ENCODE results near the gene CGREF1. TPM values are rescaled to one million over a fixed set of nuclear protein-coding genes. Genes with fewer than 3 reads are reported as not detected.

Gene CGREF1
- total and polyA plus RNA-seq, 2 donors (not counting 3 experiments of a cell fraction or from before 2014, with no cell fraction given) = 2.9 to 5.8 TPM

DNA sequence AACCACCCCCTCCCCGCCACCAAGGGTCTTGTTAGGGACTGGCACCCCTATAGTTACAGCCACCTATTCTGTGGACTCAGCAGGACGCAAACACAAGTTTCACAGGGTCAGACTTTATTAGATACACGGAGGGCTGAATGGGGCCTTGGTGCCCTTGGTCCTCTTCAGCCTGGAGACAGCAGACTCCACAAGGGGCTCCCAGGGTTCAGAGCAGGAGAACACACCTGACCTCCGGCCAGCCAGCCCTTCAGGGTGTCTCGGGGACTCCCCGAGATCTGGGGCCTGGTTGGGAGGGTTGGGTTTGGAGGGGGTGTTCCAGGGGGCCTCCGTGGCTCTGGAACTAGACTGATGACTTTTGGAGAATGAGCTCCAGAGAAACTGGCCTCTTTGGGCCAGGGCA, 17.8 kb upstream of the CGREF1 start:
- Histone ChIP-seq H4K20me1 (replicated peaks; ENCODE audit: control insufficient read depth, extremely low read depth, insufficient read depth, low read length) (no peaks in the 10 kb centered on the region), H2AFZ (ENCODE audit: low read depth, low read length) (no peak overlapping the region), H3K4me1 (ENCODE audit: control insufficient read depth, extremely low read depth, insufficient read depth, low read length) (peaks cover 10% of the 10 kb centered on the region), H3K9ac (replicated peaks; ENCODE audit: extremely low read depth, insufficient read depth, low read length) (no peak overlapping the region), H3K9me1 (replicated peaks; ENCODE audit: control insufficient read depth, extremely low read depth, insufficient read depth, low read length) (no peaks in the 10 kb centered on the region), H3K4me3 (replicated peaks in 1 of 3; ENCODE audit: insufficient read depth in 1 of 3, low read depth in 1 of 3, low read length in 3 of 3) (no peak overlapping the region), H3K79me2 (ENCODE audit: control insufficient read depth, insufficient read depth, low read length) (peaks cover 18% of the 10 kb centered on the region), H3K9me3 (replicated peaks; ENCODE audit: control insufficient read depth, insufficient read depth, low read length) (no peaks in the 10 kb centered on the region), H3K4me2 (ENCODE audit: insufficient read depth, low read length) (no peak overlapping the region), H3K36me3 (ENCODE audit: control insufficient read depth in 2 of 2, extremely low read depth in 1 of 2, insufficient read depth in 2 of 2, low read length in 2 of 2) (peaks cover 4 to 11% of the 10 kb centered on the region in 2 experiments), H3K27ac (ENCODE audit: insufficient read depth, low read depth, low read length) (no peak overlapping the region), H3K27me3 (ENCODE audit: control insufficient read depth in 2 of 2, insufficient read depth in 2 of 2, low read length in 2 of 2) (no peaks in the 10 kb centered on the region)
- TF ChIP-seq POLR2A (IDR thresholded peaks at IDR 0.05; ENCODE audit: low read depth, low read length) (no peak), JUN (IDR thresholded peaks at IDR 0.05; ENCODE audit: borderline replicate concordance, insufficient read depth, insufficient read length, low read depth) (no peak), EZH2 (IDR thresholded peaks at IDR 0.05; ENCODE audit: borderline replicate concordance, low read depth, low read length, severe bottlenecking) (no peak), POLR2AphosphoS5 (IDR thresholded peaks at IDR 0.05; ENCODE audit: insufficient read depth, low read depth, low read length) (no peak)
- POLR2A ChIA-PET = interaction anchor here (0.7 kb wide), 1 partner anchor 12 kb away, joined by 9 read pairs; no protein-coding TSS in a partner anchor
- intact Hi-C loops (cut with micrococcal nuclease) (no loop called here), dilution Hi-C loops (cut with MboI; ENCODE audit: extremely low pct_ligation_motif_present, low sequenced_read_pairs) (no loop called here)
- no peak for FAIRE-seq
- no TSS peak for BruUV-seq (replicated peaks)
- CTCF ChIA-PET = interaction anchor here (0.5 to 1.4 kb wide), 3 partner anchors 12 to 382 kb away, joined by 3 to 4 read pairs (median 3); partner anchors contain the start of gene TCF23
- DNase-seq (ENCODE audit: low read depth, low spot score) = no peak

DNA sequence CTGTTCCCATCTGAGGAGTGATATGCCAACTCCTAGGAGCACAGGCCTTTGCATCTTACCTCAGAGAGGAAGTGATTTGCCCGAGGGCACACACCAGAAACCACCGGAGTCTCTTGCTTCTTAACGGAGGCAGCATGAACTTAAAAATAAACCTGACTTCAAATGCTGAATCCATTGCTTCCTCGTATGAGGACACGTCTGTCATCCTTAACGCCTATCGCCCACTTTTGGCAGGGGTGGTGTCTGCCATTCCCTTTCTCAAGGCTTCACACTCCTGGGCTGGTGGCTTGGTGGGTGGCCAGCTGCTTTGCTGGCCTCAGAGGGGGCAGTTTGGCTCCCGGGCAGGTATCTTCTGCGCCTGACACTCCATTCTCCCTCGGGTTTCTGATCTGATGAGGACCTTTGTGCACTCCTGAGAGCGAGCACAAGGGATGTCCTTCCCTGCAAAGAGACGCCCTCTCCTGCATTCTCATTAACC, 16.6 kb upstream of the CGREF1 start:
- DNase-seq (ENCODE audit: low read depth, low spot score) (no peak), FAIRE-seq (no peak)
- H3K27ac ChIP-seq (ENCODE audit: insufficient read depth, low read depth, low read length) = no peak overlapping the region
- H3K9ac ChIP-seq (replicated peaks; ENCODE audit: extremely low read depth, insufficient read depth, low read length) = no peak overlapping the region
- no peak overlapping the region for H3K4me2 ChIP-seq (ENCODE audit: insufficient read depth, low read length)
- CTCF ChIA-PET = interaction anchor here (1.3 to 2.1 kb wide), 4 partner anchors 13 to 129 kb away, joined by 3 to 12 read pairs (median 4); partner anchors contain the start of gene TCF23
- H3K9me3 ChIP-seq (replicated peaks; ENCODE audit: control insufficient read depth, insufficient read depth, low read length) = no peaks in the 10 kb centered on the region
- dilution Hi-C loops (cut with MboI; ENCODE audit: extremely low pct_ligation_motif_present, low sequenced_read_pairs) (no loop called here), intact Hi-C loops (cut with micrococcal nuclease) (no loop called here)
- H3K27me3 ChIP-seq (ENCODE audit: control insufficient read depth in 2 of 2, insufficient read depth in 2 of 2, low read length in 2 of 2) = no peaks in the 10 kb centered on the region
- no peak overlapping the region for H3K4me3 ChIP-seq (replicated peaks in 1 of 3; ENCODE audit: insufficient read depth in 1 of 3, low read depth in 1 of 3, low read length in 3 of 3)
- POLR2A ChIA-PET = interaction anchor here (1.9 kb wide), 1 partner anchor 12 kb away, joined by 7 read pairs; the partner anchor contains the start of gene ABHD1
- TF ChIP-seq FOS (IDR thresholded peaks at IDR 0.05; ENCODE audit: borderline replicate concordance, insufficient read depth, low read length) (no peak), GATA2 (IDR thresholded peaks at IDR 0.05; ENCODE audit: insufficient read depth, insufficient read length, low read depth, low read length) (no peak), JUN (IDR thresholded peaks at IDR 0.05; ENCODE audit: borderline replicate concordance, insufficient read depth, insufficient read length, low read depth) (no peak), MYC (IDR thresholded peaks at IDR 0.05; ENCODE audit: low read depth, low read length) (no peak), POLR2A (IDR thresholded peaks at IDR 0.05; ENCODE audit: low read depth, low read length) (no peak), EZH2 (IDR thresholded peaks at IDR 0.05; ENCODE audit: borderline replicate concordance, low read depth, low read length, severe bottlenecking) (no peak), POLR2AphosphoS5 (IDR thresholded peaks at IDR 0.05; ENCODE audit: insufficient read depth, low read depth, low read length) (no peak)
- TF ChIP-seq, protein P1, sequence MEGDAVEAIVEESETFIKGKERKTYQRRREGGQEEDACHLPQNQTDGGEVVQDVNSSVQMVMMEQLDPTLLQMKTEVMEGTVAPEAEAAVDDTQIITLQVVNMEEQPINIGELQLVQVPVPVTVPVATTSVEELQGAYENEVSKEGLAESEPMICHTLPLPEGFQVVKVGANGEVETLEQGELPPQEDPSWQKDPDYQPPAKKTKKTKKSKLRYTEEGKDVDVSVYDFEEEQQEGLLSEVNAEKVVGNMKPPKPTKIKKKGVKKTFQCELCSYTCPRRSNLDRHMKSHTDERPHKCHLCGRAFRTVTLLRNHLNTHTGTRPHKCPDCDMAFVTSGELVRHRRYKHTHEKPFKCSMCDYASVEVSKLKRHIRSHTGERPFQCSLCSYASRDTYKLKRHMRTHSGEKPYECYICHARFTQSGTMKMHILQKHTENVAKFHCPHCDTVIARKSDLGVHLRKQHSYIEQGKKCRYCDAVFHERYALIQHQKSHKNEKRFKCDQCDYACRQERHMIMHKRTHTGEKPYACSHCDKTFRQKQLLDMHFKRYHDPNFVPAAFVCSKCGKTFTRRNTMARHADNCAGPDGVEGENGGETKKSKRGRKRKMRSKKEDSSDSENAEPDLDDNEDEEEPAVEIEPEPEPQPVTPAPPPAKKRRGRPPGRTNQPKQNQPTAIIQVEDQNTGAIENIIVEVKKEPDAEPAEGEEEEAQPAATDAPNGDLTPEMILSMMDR (IDR thresholded peaks at IDR 0.05; ENCODE audit: extremely low read depth in 1 of 2, insufficient read depth in 1 of 2, low read depth in 1 of 2, low read length in 2 of 2) = no peak
- TF ChIP-seq, protein P2, sequence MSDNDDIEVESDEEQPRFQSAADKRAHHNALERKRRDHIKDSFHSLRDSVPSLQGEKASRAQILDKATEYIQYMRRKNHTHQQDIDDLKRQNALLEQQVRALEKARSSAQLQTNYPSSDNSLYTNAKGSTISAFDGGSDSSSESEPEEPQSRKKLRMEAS (IDR thresholded peaks at IDR 0.05; ENCODE audit: insufficient read depth, insufficient read length) = no peak
- peaks cover 10% of the 10 kb centered on the region for H3K4me1 ChIP-seq (ENCODE audit: control insufficient read depth, extremely low read depth, insufficient read depth, low read length)
- no peaks in the 10 kb centered on the region for H4K20me1 ChIP-seq (replicated peaks; ENCODE audit: control insufficient read depth, extremely low read depth, insufficient read depth, low read length)
- peak overlapping the region; percentile 81 for H2AFZ ChIP-seq (ENCODE audit: low read depth, low read length)
- H3K79me2 ChIP-seq (ENCODE audit: control insufficient read depth, insufficient read depth, low read length) = peaks cover 18% of the 10 kb centered on the region
- BruUV-seq (replicated peaks) = no TSS peak
- no peaks in the 10 kb centered on the region for H3K9me1 ChIP-seq (replicated peaks; ENCODE audit: control insufficient read depth, extremely low read depth, insufficient read depth, low read length)
- peaks cover 6 to 23% of the 10 kb centered on the region in 2 experiments for H3K36me3 ChIP-seq (ENCODE audit: control insufficient read depth in 2 of 2, extremely low read depth in 1 of 2, insufficient read depth in 2 of 2, low read length in 2 of 2)

Data from endothelial cell of umbilical vein (primary cell).